Measurements from ENCODE around the gene TAF1B.

- TF ChIP-seq CTCF (IDR thresholded peaks at IDR 0.05) (no peak), POLR2AphosphoS5 (IDR thresholded peaks at IDR 0.05; ENCODE audit: low read depth, low read length) (no peak), REST (IDR thresholded peaks at IDR 0.05; ENCODE audit: insufficient read depth in 1 of 2, low read depth in 2 of 2, low read length in 1 of 2) (no peak), TCF7L2 (IDR thresholded peaks at IDR 0.05; ENCODE audit: low read depth, low read length) (no peak), SIN3A (IDR thresholded peaks at IDR 0.05; ENCODE audit: borderline replicate concordance, insufficient read depth, low read depth, low read length) (no peak)
These were observed 46.9 kb upstream of the TAF1B start for GRCh38 chr2:9796056-9797010.
